Epidermal melanocyte (primary cell): ENCODE data around the gene IGFL1.
"Not testable (repeated sequence)": the region's sequence is repeated elsewhere in the genome, so short reads cannot be mapped to it uniquely, and the experiment has no call there.

ENCODE experiments used
- DNase-seq: peaks from one replicate; pipeline ENCODE4 v3.0.0; 2011; ENCODE audit warnings: low spot score; ENCODE audit not compliant: insufficient read length

The IGFL1 gene

GRCh38 chr19:46229442-46229841 lies at the start of gene IGFL1:
Gene IGFL1 (plus strand): TSS chr19:46229742. CDS start chr19:46229775, 33 bp downstream.
- DNase-seq: no peak

- no peak for DNase-seq
Observed at GRCh38 chr19:46180701-46181387, 48.7 kb upstream of the IGFL1 start.

- DNase-seq: no peak
Observed at GRCh38 chr19:46181388-46181779, 48.2 kb upstream of the IGFL1 start.

DNA sequence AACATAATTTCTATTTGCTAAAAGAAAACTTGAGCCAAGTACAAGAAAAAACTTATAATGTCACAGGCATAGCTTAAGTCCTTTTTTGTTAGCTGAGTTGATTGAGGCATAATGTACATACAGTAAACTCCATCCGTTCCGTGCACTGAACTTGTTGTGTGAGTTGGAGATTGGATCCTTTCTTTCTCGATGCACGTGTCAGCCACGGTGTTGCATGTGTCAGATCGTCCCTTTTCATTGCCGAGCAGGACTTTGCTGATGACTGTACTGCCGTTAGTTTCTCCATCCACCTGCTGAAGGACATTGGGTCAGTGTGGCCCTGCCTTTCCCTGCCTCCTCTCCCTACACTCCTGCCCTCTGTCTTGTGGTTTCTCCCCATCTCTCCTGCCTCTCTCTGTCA lies 47.1 kb upstream of the IGFL1 start:
- no peak for DNase-seq

- not testable (repeated sequence) for DNase-seq
Observed at GRCh38 chr19:46184775-46185710, 44.5 kb upstream of the IGFL1 start.

- no peak for DNase-seq
Observed at GRCh38 chr19:46186101-46186716, 43.3 kb upstream of the IGFL1 start.

GRCh38 chr19:46186717-46187101 lies 42.8 kb upstream of the IGFL1 start:
- DNase-seq: no peak

- no peak for DNase-seq
Observed at GRCh38 chr19:46189971-46190888, 39.3 kb upstream of the IGFL1 start.

- DNase-seq: no peak
Observed at GRCh38 chr19:46191356-46191755, 38.2 kb upstream of the IGFL1 start.

GRCh38 chr19:46191972-46192371 lies 37.6 kb upstream of the IGFL1 start:
- DNase-seq: no peak

DNA sequence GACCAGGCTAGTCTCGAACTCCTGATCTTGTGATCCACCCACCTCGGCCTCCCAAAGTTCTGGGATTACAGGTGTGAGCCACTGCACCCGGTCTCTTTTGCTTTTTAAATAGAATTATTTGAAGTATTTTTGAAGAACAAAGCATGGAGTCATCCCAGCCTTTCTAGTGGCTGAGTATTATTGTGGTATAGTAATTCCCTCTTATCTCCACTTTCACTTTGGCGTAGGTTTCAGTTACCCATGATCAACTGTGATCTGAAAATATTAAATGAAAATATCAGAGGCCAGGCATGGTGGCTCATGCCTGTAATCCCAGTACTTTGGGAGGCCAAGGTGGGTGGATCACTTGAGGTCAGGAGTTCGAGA lies 36.9 kb upstream of the IGFL1 start:
- not testable (repeated sequence) for DNase-seq

DNA sequence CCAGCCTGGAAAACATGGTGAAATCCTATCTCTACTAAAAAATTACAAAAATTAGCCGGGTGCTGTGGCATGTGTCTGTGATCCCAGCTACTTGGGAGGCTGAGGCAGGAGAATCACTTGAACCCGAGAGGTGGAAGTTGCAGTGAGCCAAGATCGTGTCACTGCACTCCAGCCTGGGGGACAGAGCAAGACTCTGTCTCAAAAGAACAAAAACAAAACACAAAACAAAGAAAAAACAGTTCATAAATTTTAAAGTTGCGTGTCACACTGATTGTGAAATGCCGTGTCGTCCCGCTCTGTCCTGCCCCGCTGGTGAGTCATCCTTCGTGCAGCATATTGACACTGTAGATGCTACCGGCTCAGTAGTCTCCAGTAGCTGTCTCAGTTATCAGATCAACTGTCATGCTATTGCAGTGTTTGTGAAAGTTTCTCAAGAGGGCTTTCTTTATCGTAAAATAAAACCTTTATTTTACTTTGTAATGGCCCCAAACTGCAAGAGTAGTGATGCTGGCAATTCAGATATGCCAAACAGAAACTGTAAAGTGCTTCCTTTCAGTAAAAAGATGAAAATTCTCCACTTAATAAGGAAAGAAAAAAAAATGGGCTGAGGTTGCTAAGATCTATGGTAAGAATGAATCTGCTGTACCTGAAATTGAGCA lies 36.4 kb upstream of the IGFL1 start:
- DNase-seq: no peak

DNA sequence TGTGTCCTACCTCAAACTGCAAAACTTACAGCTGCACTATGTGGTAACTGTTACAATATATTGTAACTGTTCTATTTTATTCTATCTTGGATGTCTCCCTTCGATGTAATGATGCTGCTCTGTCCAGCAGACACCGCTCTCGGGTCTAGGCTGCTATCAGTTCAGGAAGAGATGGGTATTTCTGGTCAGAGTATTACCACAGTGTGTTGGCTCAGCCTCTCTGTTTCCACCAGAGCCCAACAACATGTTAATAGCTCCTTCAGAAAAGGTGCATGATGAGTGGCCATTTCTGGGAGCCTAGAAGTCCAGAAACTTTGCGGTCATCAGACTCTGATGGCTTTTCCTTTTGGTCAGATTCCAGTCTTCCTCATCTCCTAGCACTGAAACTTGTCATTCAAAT lies 35.9 kb upstream of the IGFL1 start:
- DNase-seq: no peak

DNA sequence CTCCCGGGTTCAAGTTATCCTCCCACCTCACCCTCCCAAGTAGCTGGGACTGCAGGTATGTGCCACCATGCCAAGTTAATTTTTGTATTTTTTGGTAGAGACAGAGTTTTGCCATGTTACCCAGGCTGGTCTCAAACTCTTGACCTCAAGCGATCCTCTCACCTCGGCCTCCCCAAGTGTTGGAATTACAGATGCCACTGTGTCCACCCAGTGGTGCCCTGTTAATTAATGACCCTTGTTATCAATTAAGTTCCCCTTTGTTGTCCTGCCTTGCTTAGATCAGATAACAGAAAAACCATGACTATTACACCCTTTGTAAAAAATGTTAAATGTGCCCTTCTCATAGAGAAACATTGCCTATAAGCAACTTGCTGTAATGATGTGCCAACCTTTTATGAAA lies 34.4 kb upstream of the IGFL1 start:
- no peak for DNase-seq

GRCh38 chr19:46195919-46196318 lies 33.6 kb upstream of the IGFL1 start:
- not testable (repeated sequence) for DNase-seq

- DNase-seq: no peak
Observed at GRCh38 chr19:46196410-46197124, 33.0 kb upstream of the IGFL1 start.

GRCh38 chr19:46197314-46198070 lies 32.0 kb upstream of the IGFL1 start:
- DNase-seq: no peak

DNA sequence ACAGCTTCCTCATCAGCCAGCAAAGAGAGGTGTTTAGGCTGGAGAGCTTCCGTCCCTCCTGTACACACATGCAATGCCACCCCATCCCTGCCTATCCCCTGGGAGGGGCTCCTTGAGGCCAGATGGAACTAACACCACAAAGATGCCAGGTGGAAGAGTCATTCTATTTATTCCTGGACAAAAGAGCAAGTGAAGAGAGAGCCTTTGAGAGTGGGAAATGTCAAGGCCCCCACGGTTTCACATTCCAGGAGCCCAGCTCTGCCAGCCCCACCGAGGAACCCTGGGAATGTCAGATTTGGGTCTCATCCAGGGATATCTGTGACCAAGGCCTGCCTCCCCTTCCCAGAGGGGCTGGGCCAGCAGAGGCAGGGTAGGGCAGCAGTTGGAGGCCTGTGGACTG lies 30.8 kb upstream of the IGFL1 start:
- no peak for DNase-seq
